CD1c-positive myeloid dendritic cell (primary cell): Measurements from ENCODE around the gene ZMAT1.
A peak's percentile ranks its signal among the peaks of the same experiment; 100 is the strongest.
"Not testable (repeated sequence)": the region's sequence is repeated elsewhere in the genome, so short reads cannot be mapped to it uniquely, and the experiment has no call there.

ENCODE experiments used
- DNase-seq: peaks from one replicate; pipeline ENCODE4 v3.0.0-alpha.2; 2016; ENCODE audit errors: extremely low spot score

The ZMAT1 gene

GRCh38 chrX:101931488-101932248, at the start of gene ZMAT1:
Gene ZMAT1 (minus strand): TSS chrX:101932027. CDS start chrX:101932008, 19 bp downstream.
- peak; percentile 95 for DNase-seq

GRCh38 chrX:101977106-101977505, 45.3 kb upstream of the ZMAT1 start:
- no peak for DNase-seq

GRCh38 chrX:101973066-101973465, 41.2 kb upstream of the ZMAT1 start:
- DNase-seq, result no peak

- DNase-seq, result not testable (repeated sequence)
Observed at GRCh38 chrX:101964923-101965539, 33.2 kb upstream of the ZMAT1 start.

GRCh38 chrX:101958139-101958538, 26.3 kb upstream of the ZMAT1 start:
- DNase-seq, result no peak

GRCh38 chrX:101957174-101957573, 25.3 kb upstream of the ZMAT1 start:
- no peak for DNase-seq

- no peak for DNase-seq
Observed at GRCh38 chrX:101956556-101956955, 24.7 kb upstream of the ZMAT1 start.

- no peak for DNase-seq
Observed at GRCh38 chrX:101950581-101950980, 18.8 kb upstream of the ZMAT1 start.

- no peak for DNase-seq
Observed at GRCh38 chrX:101932249-101932570, 383 bp upstream of the ZMAT1 start.

GRCh38 chrX:101931136-101931487, 715 bp downstream of the ZMAT1 start:
- DNase-seq, result peak; percentile 6

- DNase-seq, result no peak
Observed at GRCh38 chrX:101925733-101926132, 6.1 kb downstream of the ZMAT1 start.

- DNase-seq, result no peak
Observed at GRCh38 chrX:101918751-101919150, 13.1 kb downstream of the ZMAT1 start.

- no peak for DNase-seq
Observed at GRCh38 chrX:101906136-101906796, 25.6 kb downstream of the ZMAT1 start.

- DNase-seq, result no peak
Observed at GRCh38 chrX:101904996-101905395, 26.8 kb downstream of the ZMAT1 start.
